Muscle of leg (tissue), 11 donors: ENCODE results near the gene CLIP2. TPM values are rescaled to one million over a fixed set of nuclear protein-coding genes. Genes with fewer than 3 reads are reported as not detected.
"Not testable (repeated sequence)": the region's sequence is repeated elsewhere in the genome, so short reads cannot be mapped to it uniquely, and the experiment has no call there.

Source experiments
- DNase-seq: peaks from one replicate; pipeline ENCODE4 v3.0.0; 2013
- H3K27ac ChIP-seq: one replicate; pipeline ENCODE4 v1.5.1; 2013; ENCODE audit warnings: mild to moderate bottlenecking, low read length, control low read depth
- H3K27me3 ChIP-seq: one replicate; pipeline ENCODE4 v1.6.1; 2013; ENCODE audit warnings: low read length; ENCODE audit not compliant: control insufficient read depth, insufficient read depth
- H3K36me3 ChIP-seq: one replicate; pipeline ENCODE4 v1.6.1; 2013; ENCODE audit warnings: low read length; ENCODE audit not compliant: control insufficient read depth, insufficient read depth
- H3K4me1 ChIP-seq: one replicate; pipeline ENCODE4 v1.6.1; 2013; ENCODE audit warnings: low read length; ENCODE audit not compliant: control insufficient read depth, insufficient read depth
- H3K4me3 ChIP-seq: one replicate; pipeline ENCODE4 v1.5.1; 2013; ENCODE audit warnings: low read length, control low read depth
- H3K9me3 ChIP-seq: replicated peaks from 2 replicates; pipeline ENCODE4 v1.6.1; 2013; ENCODE audit warnings: low read depth, low read length; ENCODE audit not compliant: control insufficient read depth
- WGBS: methylation state at CpG from one replicate; pipeline ENCODE4 v1.1.5; 2013; ENCODE audit warnings: missing lambda C conversion rate; ENCODE audit not compliant: insufficient coverage; 5-methylcytosine and 5-hydroxymethylcytosine counted together
- polyA plus RNA-seq, 8 donors: library from polyadenylated mRNA; unstranded; fragments of 120-200 nt; gene quantifications; one replicate each; pipeline versions ENCODE4 v1.2.1 to v1.2.3, GENCODE V29; 2013; ENCODE audit warnings: inconsistent platforms in 1 of 8, low replicate concordance in 1 of 8; ENCODE audit not compliant: insufficient read length in 8 of 8, insufficient read depth in 1 of 8
- total RNA-seq: library from RNA; stranded (reverse); fragments of 120-200 nt; gene quantifications from one replicate; pipeline ENCODE4 v1.2.4, GENCODE V29; 2013

The CLIP2 gene
- total and polyA plus RNA-seq, 9 donors: 11.0 to 30.3 (median 21.1) TPM

DNA sequence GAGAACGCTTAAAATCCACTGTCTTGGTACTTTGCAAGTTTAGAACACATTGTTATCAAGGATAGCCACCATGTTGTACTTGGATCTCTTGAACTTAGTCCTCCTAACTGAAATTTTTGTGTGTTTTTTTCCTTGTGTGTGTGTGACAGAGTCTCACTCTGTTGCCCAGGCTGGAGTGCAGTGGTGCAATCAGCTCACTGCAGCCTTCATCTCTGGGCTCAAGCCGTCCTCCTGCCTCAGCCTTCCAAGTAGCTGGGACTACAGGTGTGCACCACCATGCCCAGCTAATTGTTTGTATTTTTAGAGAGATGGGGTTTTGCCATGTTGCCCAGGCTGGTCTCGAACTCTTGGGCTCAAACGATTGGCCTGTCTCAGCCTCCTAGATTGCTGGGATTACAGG, 130.0 kb downstream of the CLIP2 start:
- not testable (repeated sequence) for H3K4me1 ChIP-seq, H3K27ac ChIP-seq, H3K36me3 ChIP-seq, H3K4me3 ChIP-seq, H3K9me3 ChIP-seq, H3K27me3 ChIP-seq, DNase-seq
- WGBS: 80% methylated on average over 2 of the region's 4 CpGs

- no peaks in the 10 kb centered on the region for H3K27me3 ChIP-seq
- WGBS: 89% methylated on average over 4 of the region's 4 CpGs
- no peak overlapping the region for H3K27ac ChIP-seq
- DNase-seq: no peak
- no peaks in the 10 kb centered on the region for H3K9me3 ChIP-seq
- H3K4me1 ChIP-seq: peaks cover 6% of the 10 kb centered on the region
- H3K4me3 ChIP-seq: no peak overlapping the region
- H3K36me3 ChIP-seq: no peaks in the 10 kb centered on the region
Measured at GRCh38 chr7:74420006-74420405, 130.8 kb downstream of the CLIP2 start.

GRCh38 chr7:74424291-74424880, 135.2 kb downstream of the CLIP2 start:
- Histone ChIP-seq H3K27me3 (no peaks in the 10 kb centered on the region), H3K36me3 (no peaks in the 10 kb centered on the region), H3K4me1 (peaks cover 2% of the 10 kb centered on the region), H3K4me3 (no peak overlapping the region), H3K27ac (no peak overlapping the region), H3K9me3 (no peaks in the 10 kb centered on the region)
- 77% methylated on average over 8 of the region's 10 CpGs for WGBS
- no peak for DNase-seq

DNA sequence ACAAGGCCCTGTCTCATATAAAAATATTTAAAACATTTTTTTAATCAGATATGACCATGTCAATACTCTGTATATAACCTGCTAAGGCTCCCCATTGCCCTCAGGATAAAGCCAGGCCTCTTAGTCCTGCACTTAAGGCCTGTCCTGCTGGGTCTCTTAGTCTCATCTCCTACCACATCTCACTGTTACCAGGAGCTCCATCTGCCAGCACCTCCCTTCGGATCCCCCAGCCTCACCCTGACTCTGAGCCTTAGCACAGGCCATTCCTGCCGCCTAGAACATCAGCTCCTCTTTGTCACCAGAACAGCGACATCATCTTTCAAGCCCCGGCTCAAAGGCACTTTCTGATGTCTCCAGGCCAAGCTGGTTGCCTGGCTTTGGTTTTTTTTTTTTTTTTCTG, 138.8 kb downstream of the CLIP2 start:
- no peak overlapping the region for H3K27ac ChIP-seq

DNA sequence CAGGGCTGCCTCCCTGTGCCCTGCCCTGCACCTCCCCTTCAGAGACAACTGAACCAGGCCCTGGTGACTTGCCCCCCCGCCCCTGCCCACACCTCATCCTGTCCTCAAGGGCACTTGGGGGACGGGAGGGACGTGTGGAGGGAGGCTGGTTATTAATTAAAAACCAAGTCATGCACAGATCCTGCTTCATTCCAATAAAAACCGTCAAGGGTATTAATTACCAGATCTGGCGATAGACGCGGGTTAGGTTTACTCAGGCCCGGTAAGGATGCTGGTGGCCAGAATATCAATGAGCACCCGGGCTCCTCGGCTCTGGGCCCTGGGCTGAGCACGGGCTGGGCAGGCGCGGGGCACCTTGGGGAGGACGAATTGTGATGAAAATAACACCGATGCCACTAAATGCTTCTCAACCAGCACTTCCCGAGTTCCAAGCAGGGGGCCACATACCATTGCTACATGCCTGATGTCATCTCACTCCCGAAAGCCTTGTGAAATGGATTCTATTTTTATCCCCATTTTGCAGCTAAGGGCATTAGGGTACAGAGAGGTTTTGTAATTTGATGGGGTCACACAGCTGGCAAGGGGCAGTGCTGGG, 140.0 kb downstream of the CLIP2 start:
- no peaks in the 10 kb centered on the region for H3K27me3 ChIP-seq
- H3K4me3 ChIP-seq: no peak overlapping the region
- DNase-seq: no peak
- no peaks in the 10 kb centered on the region for H3K36me3 ChIP-seq
- H3K9me3 ChIP-seq: no peaks in the 10 kb centered on the region
- 43% methylated on average over 12 of the region's 17 CpGs for WGBS
- H3K4me1 ChIP-seq: peaks cover 14% of the 10 kb centered on the region
- H3K27ac ChIP-seq: no peak overlapping the region

More for the DNA sequence above, 138.8 kb downstream of the CLIP2 start:
- DNase-seq: no peak
- no peaks in the 10 kb centered on the region for H3K27me3 ChIP-seq
- no peaks in the 10 kb centered on the region for H3K36me3 ChIP-seq
- peaks cover 14% of the 10 kb centered on the region for H3K4me1 ChIP-seq
- WGBS: 86% methylated on average over 3 of the region's 4 CpGs
- H3K9me3 ChIP-seq: no peaks in the 10 kb centered on the region
- no peak overlapping the region for H3K4me3 ChIP-seq

DNA sequence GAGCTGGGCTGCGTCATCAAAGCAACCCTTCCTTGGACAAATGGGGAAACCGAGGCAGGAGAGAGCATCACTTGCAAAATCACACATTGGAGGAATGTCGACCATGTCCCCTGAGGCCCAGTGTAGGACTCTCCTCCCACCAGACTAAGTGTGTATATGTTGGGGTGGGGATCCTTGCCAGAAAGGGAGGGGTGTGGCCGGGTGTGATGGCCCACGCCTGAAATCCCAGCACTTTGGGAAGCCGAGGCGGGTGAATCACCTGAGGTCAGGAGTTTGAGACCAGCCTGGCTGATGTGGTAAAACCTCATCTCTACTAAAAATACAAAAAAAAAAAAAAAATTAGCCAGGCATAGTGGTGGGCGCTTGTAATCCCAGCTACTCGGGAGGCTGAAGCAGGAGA, 141.2 kb downstream of the CLIP2 start:
- no CpG with 5 or more reads among the region's 9 CpGs for WGBS

GRCh38 chr7:74430961-74431466, 141.8 kb downstream of the CLIP2 start:
- DNase-seq: peak; percentile 32
- 55% methylated on average over 10 of the region's 12 CpGs for WGBS
- H3K9me3 ChIP-seq: no peaks in the 10 kb centered on the region
- no peaks in the 10 kb centered on the region for H3K27me3 ChIP-seq
- peaks cover 14% of the 10 kb centered on the region for H3K4me1 ChIP-seq
- H3K36me3 ChIP-seq: no peaks in the 10 kb centered on the region
- peak overlapping the region; percentile 35 for H3K27ac ChIP-seq
- H3K4me3 ChIP-seq: no peak overlapping the region

More for the DNA sequence above, 141.2 kb downstream of the CLIP2 start:
- H3K27me3 ChIP-seq, DNase-seq, H3K27ac ChIP-seq, H3K9me3 ChIP-seq, H3K36me3 ChIP-seq, H3K4me3 ChIP-seq: not testable (repeated sequence)
- peaks cover 14% of the 10 kb centered on the region for H3K4me1 ChIP-seq

GRCh38 chr7:74437291-74437571, 148.0 kb downstream of the CLIP2 start:
- H3K9me3 ChIP-seq, DNase-seq, H3K4me3 ChIP-seq, H3K27me3 ChIP-seq, H3K36me3 ChIP-seq, H3K4me1 ChIP-seq, H3K27ac ChIP-seq: not testable (repeated sequence)
- no CpG with 5 or more reads among the region's 1 CpG for WGBS

- H3K27ac ChIP-seq: no peak overlapping the region
- H3K36me3 ChIP-seq: no peaks in the 10 kb centered on the region
- 92% methylated on average over 1 of the region's 2 CpGs for WGBS
- H3K4me3 ChIP-seq: no peak overlapping the region
- peaks cover 6% of the 10 kb centered on the region for H3K27me3 ChIP-seq
- no peaks in the 10 kb centered on the region for H3K4me1 ChIP-seq
- no peak for DNase-seq
- peaks cover 6% of the 10 kb centered on the region for H3K9me3 ChIP-seq
Measured at GRCh38 chr7:74438327-74438726, 149.1 kb downstream of the CLIP2 start.

DNA sequence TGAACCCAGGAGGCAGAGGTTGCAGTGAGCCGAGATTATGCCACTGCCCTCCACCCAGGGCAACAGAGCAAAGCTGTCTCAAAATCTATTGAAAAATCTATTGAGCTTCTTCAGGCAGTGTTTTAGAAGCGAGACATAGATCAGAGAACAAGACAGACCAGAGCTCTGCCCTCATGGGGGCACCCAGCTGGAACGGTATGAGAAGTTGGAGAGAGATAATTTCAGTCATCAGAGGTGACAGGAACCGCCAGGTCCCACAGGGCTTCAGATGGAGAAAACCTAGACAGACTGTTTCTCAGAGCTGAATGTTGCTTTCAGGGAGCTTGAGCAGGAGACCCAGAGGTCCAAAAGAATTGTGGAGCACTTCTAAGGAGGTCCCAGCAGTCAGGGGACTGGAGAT, 150.3 kb downstream of the CLIP2 start:
- peaks cover 6% of the 10 kb centered on the region for H3K4me1 ChIP-seq
- peaks cover 6% of the 10 kb centered on the region for H3K27me3 ChIP-seq
- no peak overlapping the region for H3K27ac ChIP-seq
- no peak for DNase-seq
- peaks cover 6% of the 10 kb centered on the region for H3K9me3 ChIP-seq
- H3K36me3 ChIP-seq: no peaks in the 10 kb centered on the region
- 84% methylated on average over 3 of the region's 4 CpGs for WGBS
- no peak overlapping the region for H3K4me3 ChIP-seq

DNA sequence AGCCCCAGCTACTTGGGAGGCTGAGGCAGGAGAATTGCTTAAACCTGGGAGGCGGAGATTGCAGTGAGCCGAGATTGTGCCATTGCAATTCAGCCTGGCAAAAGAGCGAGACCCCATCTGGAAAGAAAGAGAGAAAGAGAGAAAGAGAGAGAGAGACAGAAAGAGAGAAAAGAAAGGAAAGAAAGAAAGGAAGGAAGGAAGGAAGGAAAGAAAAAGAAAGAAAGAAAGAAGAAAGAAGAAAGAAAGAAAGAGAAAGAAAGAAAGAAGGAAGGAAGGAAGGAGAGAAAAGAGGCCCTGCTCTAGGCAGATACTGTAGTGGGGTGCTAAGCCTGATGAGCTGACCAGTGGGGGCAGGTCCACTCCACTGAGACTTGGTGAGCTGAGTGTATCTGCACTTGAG, 150.9 kb downstream of the CLIP2 start:
- not testable (repeated sequence) for H3K36me3 ChIP-seq, DNase-seq, H3K9me3 ChIP-seq, H3K4me3 ChIP-seq, H3K27me3 ChIP-seq, H3K27ac ChIP-seq, H3K4me1 ChIP-seq
- 90% methylated on average over 3 of the region's 3 CpGs for WGBS
